ENCODE results near the gene RAB24.

DNA sequence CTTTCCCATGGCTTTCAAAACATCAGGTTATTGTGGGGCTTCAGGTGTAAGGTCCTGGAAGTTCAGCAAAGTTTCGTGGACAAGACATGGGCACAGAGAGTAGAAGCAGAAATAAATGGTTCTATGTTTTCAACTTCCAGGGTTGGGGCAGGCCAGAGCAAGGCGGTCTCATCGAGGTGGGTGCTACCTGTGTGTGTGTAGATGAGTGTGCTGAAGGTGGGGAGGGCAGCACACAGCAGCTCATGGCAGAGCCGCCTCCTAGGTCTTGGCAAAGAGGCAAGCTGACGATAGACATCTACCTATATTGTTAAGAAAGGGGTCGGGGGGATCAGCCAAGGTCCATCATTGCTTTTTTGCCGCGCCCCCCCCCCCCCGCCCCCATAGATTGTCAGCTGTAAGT, 3.8 kb downstream of the RAB24 start:
- TF ChIP-seq, protein P1, sequence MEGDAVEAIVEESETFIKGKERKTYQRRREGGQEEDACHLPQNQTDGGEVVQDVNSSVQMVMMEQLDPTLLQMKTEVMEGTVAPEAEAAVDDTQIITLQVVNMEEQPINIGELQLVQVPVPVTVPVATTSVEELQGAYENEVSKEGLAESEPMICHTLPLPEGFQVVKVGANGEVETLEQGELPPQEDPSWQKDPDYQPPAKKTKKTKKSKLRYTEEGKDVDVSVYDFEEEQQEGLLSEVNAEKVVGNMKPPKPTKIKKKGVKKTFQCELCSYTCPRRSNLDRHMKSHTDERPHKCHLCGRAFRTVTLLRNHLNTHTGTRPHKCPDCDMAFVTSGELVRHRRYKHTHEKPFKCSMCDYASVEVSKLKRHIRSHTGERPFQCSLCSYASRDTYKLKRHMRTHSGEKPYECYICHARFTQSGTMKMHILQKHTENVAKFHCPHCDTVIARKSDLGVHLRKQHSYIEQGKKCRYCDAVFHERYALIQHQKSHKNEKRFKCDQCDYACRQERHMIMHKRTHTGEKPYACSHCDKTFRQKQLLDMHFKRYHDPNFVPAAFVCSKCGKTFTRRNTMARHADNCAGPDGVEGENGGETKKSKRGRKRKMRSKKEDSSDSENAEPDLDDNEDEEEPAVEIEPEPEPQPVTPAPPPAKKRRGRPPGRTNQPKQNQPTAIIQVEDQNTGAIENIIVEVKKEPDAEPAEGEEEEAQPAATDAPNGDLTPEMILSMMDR (IDR thresholded peaks at IDR 0.05) = no peak
- no peak for TF ChIP-seq POLR2A (IDR thresholded peaks at IDR 0.05)

Data from thyroid gland (tissue), 4 donors.